ENCODE data around the gene TOGARAM2. TPM values are rescaled to one million over a fixed set of nuclear protein-coding genes. Genes with fewer than 3 reads are reported as not detected.
"Not testable (repeated sequence)": the region's sequence is repeated elsewhere in the genome, so short reads cannot be mapped to it uniquely, and the experiment has no call there.

Gene TOGARAM2
- total and polyA plus RNA-seq, 8 donors, result 0.43 to 3.5 (median 0.89) TPM; not detected in 1

GRCh38 chr2:29080886-29081743 is 100.0 kb downstream of the TOGARAM2 start:
- DNase-seq, result no peak
- Histone ChIP-seq H3K9me3 (peaks cover 0 to 25% (median 11%) of the 10 kb centered on the region in 4 donors), H3K27ac (no peak overlapping the region), H3K4me1 (peaks cover 0 to 8% (median 0%) of the 10 kb centered on the region in 4 donors), H3K27me3 (no peaks in the 10 kb centered on the region), H3K36me3 (no peaks in the 10 kb centered on the region), H3K4me3 (no peak overlapping the region)
- 84 to 88% (median 87%) methylated on average over 10 to 12 of the region's 12 CpGs for WGBS, 5 donors
- intact Hi-C loops (cut with DNase I; ENCODE audit: low total_unique reads), result no loop called here
- TF ChIP-seq POLR2AphosphoS5 (IDR thresholded peaks at IDR 0.05), result no peak
- TF ChIP-seq CTCF (IDR thresholded peaks at IDR 0.05), result no peak
- no peak for TF ChIP-seq EP300 (IDR thresholded peaks at IDR 0.05)
- no peak for TF ChIP-seq POLR2A (IDR thresholded peaks at IDR 0.05)

GRCh38 chr2:29082804-29083495 is 101.9 kb downstream of the TOGARAM2 start:
- Histone ChIP-seq H3K27me3 (no peaks in the 10 kb centered on the region), H3K27ac (no peak overlapping the region), H3K9me3 (peaks cover 0 to 19% (median 11%) of the 10 kb centered on the region in 4 donors), H3K36me3 (no peaks in the 10 kb centered on the region), H3K4me1 (no peaks in the 10 kb centered on the region), H3K4me3 (no peak overlapping the region)
- DNase-seq, result no peak
- TF ChIP-seq POLR2AphosphoS5 (IDR thresholded peaks at IDR 0.05) (no peak), CTCF (IDR thresholded peaks at IDR 0.05) (no peak), EP300 (IDR thresholded peaks at IDR 0.05) (no peak), POLR2A (IDR thresholded peaks at IDR 0.05) (no peak)
- 81 to 90% (median 86%) methylated on average over 5 of the region's 5 CpGs for WGBS, 5 donors
- intact Hi-C loops (cut with DNase I; ENCODE audit: low total_unique reads), result no loop called here

DNA sequence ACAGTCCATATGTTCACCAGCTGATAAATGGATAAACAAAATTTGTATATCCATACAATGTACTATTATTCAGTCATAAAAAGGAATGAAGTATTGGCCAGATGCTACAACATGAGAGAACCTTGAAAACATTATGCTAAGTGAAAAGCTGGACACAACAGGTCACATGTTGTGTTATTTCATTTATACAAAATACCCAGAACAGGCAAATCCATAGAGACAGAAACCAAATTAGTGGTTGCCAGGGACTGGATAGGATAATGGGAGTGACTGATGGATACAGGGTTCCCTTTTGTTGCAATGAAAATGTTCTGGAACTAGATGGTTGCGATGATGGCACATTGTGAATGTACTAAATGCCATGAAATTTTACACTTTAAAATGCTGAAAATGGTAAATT is 103.5 kb downstream of the TOGARAM2 start:
- 95 to 100% (median 98%) methylated on average over 1 of the region's 1 CpG for WGBS, 5 donors
- intact Hi-C loops (cut with DNase I; ENCODE audit: low total_unique reads), result no loop called here

DNA sequence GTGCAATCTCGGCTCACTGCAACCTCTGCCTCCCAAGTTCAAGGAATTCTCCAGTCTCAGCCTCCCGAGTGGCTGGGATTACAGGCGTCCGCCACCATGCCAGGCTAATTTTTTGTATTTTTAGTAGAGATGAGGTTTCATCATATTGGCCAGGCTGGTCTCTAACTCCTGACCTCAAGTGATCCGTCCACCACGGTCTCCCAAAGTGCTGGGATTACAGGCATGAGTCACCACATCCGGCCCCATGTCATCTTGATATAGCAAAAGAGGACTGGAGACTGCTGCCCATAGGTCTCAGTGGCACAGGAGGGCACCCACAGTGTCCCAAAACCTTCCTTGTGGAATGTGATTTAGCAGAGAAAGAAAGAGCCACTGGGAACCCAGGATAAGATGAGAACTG is 109.2 kb downstream of the TOGARAM2 start:
- not testable (repeated sequence) for H3K36me3 ChIP-seq, DNase-seq
- 84 to 88% (median 86%) methylated on average over 7 of the region's 7 CpGs for WGBS, 5 donors

More for the DNA sequence above, 103.5 kb downstream of the TOGARAM2 start:
- Histone ChIP-seq H3K27me3 (no peaks in the 10 kb centered on the region), H3K4me3 (no peak overlapping the region), H3K4me1 (no peaks in the 10 kb centered on the region), H3K27ac (no peak overlapping the region), H3K9me3 (peaks cover 0 to 17% (median 11%) of the 10 kb centered on the region in 4 donors), H3K36me3 (no peaks in the 10 kb centered on the region)
- TF ChIP-seq POLR2A (IDR thresholded peaks at IDR 0.05) (no peak), POLR2AphosphoS5 (IDR thresholded peaks at IDR 0.05) (no peak), CTCF (IDR thresholded peaks at IDR 0.05) (no peak), EP300 (IDR thresholded peaks at IDR 0.05) (no peak)
- DNase-seq, result no peak

More for the DNA sequence above, 109.2 kb downstream of the TOGARAM2 start:
- H3K27me3 ChIP-seq; H3K9me3 ChIP-seq; H3K4me3 ChIP-seq; H3K4me1 ChIP-seq; intact Hi-C loops (cut with DNase I; ENCODE audit: low total_unique reads); H3K27ac ChIP-seq: not testable (repeated sequence)
